Transverse colon (tissue), 4 donors: Measurements from ENCODE around the gene KLK4.

Experiments used
- CTCF ChIP-seq, 5 experiments: fragments of 200-600 bp in 3 of 5; fragments of 450-650 bp in 2 of 5; sonication (generic) in 3 of 5; IDR thresholded peaks; 1 replicate in 2 of 5; 2 replicates in 3 of 5; pipeline ENCODE4 v1.5.1; 2016 to 2017; ENCODE audit warnings: antibody characterized with exemption in 5 of 5, inconsistent platforms in 3 of 5, mild to moderate bottlenecking in 2 of 5, moderate library complexity in 1 of 5
- POLR2A ChIP-seq: fragments of 450-650 bp; IDR thresholded peaks from one replicate; pipeline ENCODE4 v1.6.1; 2016; ENCODE audit warnings: antibody characterized with exemption, mild to moderate bottlenecking, moderate library complexity
- POLR2AphosphoS5 ChIP-seq, 3 donors: sonication (generic); formaldehyde crosslinking; IDR thresholded peaks; one replicate each; pipeline ENCODE4 v1.6.1; 2016; ENCODE audit warnings: antibody characterized with exemption in 3 of 3

DNA sequence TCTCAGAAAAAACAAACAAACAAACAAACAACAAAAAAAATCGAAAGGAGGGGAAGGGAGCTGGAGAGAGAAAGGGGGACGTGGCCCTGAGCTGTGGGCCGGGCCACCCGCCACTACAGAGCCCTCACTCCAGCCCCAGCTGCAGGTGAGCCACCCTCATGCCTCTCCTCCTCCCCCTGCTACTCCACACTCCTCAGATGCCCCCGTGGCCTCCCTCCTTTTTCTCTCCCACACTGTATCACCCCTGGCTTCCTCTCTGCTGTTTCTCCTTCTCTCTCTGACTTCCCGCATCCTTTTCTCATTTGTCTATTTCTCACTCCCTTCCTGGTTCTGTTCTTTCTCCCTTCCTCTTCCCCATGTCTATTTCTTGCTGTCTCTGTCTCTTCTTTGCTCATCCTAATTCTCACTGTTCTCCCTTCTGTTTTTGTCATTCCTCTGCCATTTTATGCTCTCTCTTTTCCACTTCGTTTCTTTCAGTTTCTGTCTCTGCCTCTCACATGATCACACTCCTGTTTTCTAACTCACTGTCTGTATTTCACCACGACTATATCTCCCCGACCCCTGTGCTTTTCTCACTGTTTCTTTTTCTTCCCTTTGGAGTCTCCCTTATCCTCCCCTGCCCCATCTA is 35.3 kb downstream of the KLK4 start:
- TF ChIP-seq CTCF (IDR thresholded peaks at IDR 0.05) (no peak), POLR2A (no peak), POLR2AphosphoS5 (IDR thresholded peaks at IDR 0.05) (no peak)
